GM12878 (cell line): Measurements from ENCODE around the gene TRAPPC2. TPM values are rescaled to one million over a fixed set of nuclear protein-coding genes. Genes with fewer than 3 reads are reported as not detected.

Experiments used
- polyA plus RNA-seq, 11 experiments: library from polyadenylated mRNA; depleted of rRNA in 4 of 11; unstranded in 6 of 11; stranded (reverse) in 5 of 11; fragments of >200 nt; fragmentation: Nextera tagmentation in 4 of 11; fragmentation: Illumina TruSeq in 1 of 11; extraction: Ambion mirVana in 4 of 11; extraction: Trizol in 1 of 11; gene quantifications; 1 replicate in 1 of 11; 2 replicates in 10 of 11; pipeline versions ENCODE4 v1.2.1 to v1.2.3, GENCODE V29; 2011 to 2016; ENCODE audit warnings: inconsistent platforms in 2 of 11, missing spikeins in 2 of 11, low read depth in 1 of 11
- total RNA-seq, 4 experiments: library from RNA; depleted of rRNA in 3 of 4; stranded (reverse); fragments of >200 nt in 3 of 4; fragmentation: Illumina TruSeq in 1 of 4; extraction: Trizol in 1 of 4; gene quantifications; 2 replicates each; pipeline versions ENCODE4 v1.2.1 to v1.2.3, GENCODE V29; 2013 to 2021

Gene TRAPPC2
- total and polyA plus RNA-seq, 10 of the 15 experiments (the other 5 are each of a cell fraction or from before 2014, with no cell fraction given): 12.4 to 28.4 (median 21.3) TPM

Other genes starting within 250 kb of the TRAPPC2 start
- not detected in 2 replicates for gene EGFL6, start 165.0 kb downstream of the TRAPPC2 start, total RNA-seq (2014; rRNA removed)
- gene EGFL6, start 165.0 kb downstream of the TRAPPC2 start, total RNA-seq (2014; rRNA removed; fragmentation: Illumina TruSeq; extraction: Trizol): not detected in 2 replicates
- not detected in 2 replicates for gene EGFL6, start 165.0 kb downstream of the TRAPPC2 start, total RNA-seq (2021)
- gene EGFL6, start 165.0 kb downstream of the TRAPPC2 start, polyA plus RNA-seq (2011; rRNA removed): 0.03 and 0.14 TPM in 2 replicates
- not detected in 2 replicates for gene EGFL6, start 165.0 kb downstream of the TRAPPC2 start, polyA plus RNA-seq (2014; fragmentation: Illumina TruSeq; extraction: Trizol)
- not detected for gene EGFL6, start 165.0 kb downstream of the TRAPPC2 start, polyA plus RNA-seq (2014; fragmentation: Nextera tagmentation; extraction: Ambion mirVana)
- not detected in 2 replicates for gene EGFL6, start 165.0 kb downstream of the TRAPPC2 start, polyA plus RNA-seq (2014; rRNA removed)
- not detected for gene EGFL6, start 165.0 kb downstream of the TRAPPC2 start, polyA plus RNA-seq (2016; fragmentation: Nextera tagmentation; extraction: Ambion mirVana)
- 2.9 and 4.7 TPM in 2 replicates for gene TCEANC, start 81.5 kb downstream of the TRAPPC2 start, total RNA-seq (2014; rRNA removed)
- 3.7 and 3.8 TPM in 2 replicates for gene TCEANC, start 81.5 kb downstream of the TRAPPC2 start, total RNA-seq (2014; rRNA removed; fragmentation: Illumina TruSeq; extraction: Trizol)
- gene TCEANC, start 81.5 kb downstream of the TRAPPC2 start, total RNA-seq (2021): 3.0 and 3.8 TPM in 2 replicates
- 4.9 and 6.5 TPM in 2 replicates for gene TCEANC, start 81.5 kb downstream of the TRAPPC2 start, polyA plus RNA-seq (2011; rRNA removed)
- 3.4 and 4.4 TPM in 2 replicates for gene TCEANC, start 81.5 kb downstream of the TRAPPC2 start, polyA plus RNA-seq (2014; fragmentation: Illumina TruSeq; extraction: Trizol)
- gene TCEANC, start 81.5 kb downstream of the TRAPPC2 start, polyA plus RNA-seq (2014; fragmentation: Nextera tagmentation; extraction: Ambion mirVana): 1 to 10 TPM; 1.5 to 4.0 TPM
- 1.9 and 2.0 TPM in 2 replicates for gene TCEANC, start 81.5 kb downstream of the TRAPPC2 start, polyA plus RNA-seq (2014; rRNA removed)
- 1 to 10 TPM; 1.1 to 2.7 TPM for gene TCEANC, start 81.5 kb downstream of the TRAPPC2 start, polyA plus RNA-seq (2016; fragmentation: Nextera tagmentation; extraction: Ambion mirVana)
- gene RAB9A, start 45.5 kb downstream of the TRAPPC2 start, total RNA-seq (2014; rRNA removed): 42.1 and 54.1 TPM in 2 replicates
- 50.5 and 53.1 TPM in 2 replicates for gene RAB9A, start 45.5 kb downstream of the TRAPPC2 start, total RNA-seq (2014; rRNA removed; fragmentation: Illumina TruSeq; extraction: Trizol)
- gene RAB9A, start 45.5 kb downstream of the TRAPPC2 start, total RNA-seq (2021): 43.2 and 44.2 TPM in 2 replicates
- gene RAB9A, start 45.5 kb downstream of the TRAPPC2 start, polyA plus RNA-seq (2011; rRNA removed): 142 and 180 TPM in 2 replicates
- gene RAB9A, start 45.5 kb downstream of the TRAPPC2 start, polyA plus RNA-seq (2014; fragmentation: Illumina TruSeq; extraction: Trizol): 47.0 and 68.3 TPM in 2 replicates
- gene RAB9A, start 45.5 kb downstream of the TRAPPC2 start, polyA plus RNA-seq (2014; fragmentation: Nextera tagmentation; extraction: Ambion mirVana): 10 to 100 TPM; 49.2 to 49.3 TPM
- 52.4 and 64.6 TPM in 2 replicates for gene RAB9A, start 45.5 kb downstream of the TRAPPC2 start, polyA plus RNA-seq (2014; rRNA removed)
- 10 to 100 TPM; 64.8 to 76.4 TPM for gene RAB9A, start 45.5 kb downstream of the TRAPPC2 start, polyA plus RNA-seq (2016; fragmentation: Nextera tagmentation; extraction: Ambion mirVana)
- gene OFD1, start 128 bp upstream of the TRAPPC2 start, total RNA-seq (2014; rRNA removed): 22.4 and 27.7 TPM in 2 replicates
- gene OFD1, start 128 bp upstream of the TRAPPC2 start, total RNA-seq (2014; rRNA removed; fragmentation: Illumina TruSeq; extraction: Trizol): 39.5 and 43.7 TPM in 2 replicates
- gene OFD1, start 128 bp upstream of the TRAPPC2 start, total RNA-seq (2021): 30.6 and 34.0 TPM in 2 replicates
- 77.2 and 107 TPM in 2 replicates for gene OFD1, start 128 bp upstream of the TRAPPC2 start, polyA plus RNA-seq (2011; rRNA removed)
- gene OFD1, start 128 bp upstream of the TRAPPC2 start, polyA plus RNA-seq (2014; fragmentation: Illumina TruSeq; extraction: Trizol): 33.3 and 43.7 TPM in 2 replicates
- gene OFD1, start 128 bp upstream of the TRAPPC2 start, polyA plus RNA-seq (2014; fragmentation: Nextera tagmentation; extraction: Ambion mirVana): 10 to 100 TPM; 43.0 to 64.5 TPM
- 23.6 and 23.7 TPM in 2 replicates for gene OFD1, start 128 bp upstream of the TRAPPC2 start, polyA plus RNA-seq (2014; rRNA removed)
- gene OFD1, start 128 bp upstream of the TRAPPC2 start, polyA plus RNA-seq (2016; fragmentation: Nextera tagmentation; extraction: Ambion mirVana): 10 to 100 TPM; 32.6 to 34.2 TPM
- gene GPM6B, start 82.5 kb upstream of the TRAPPC2 start, total RNA-seq (2014; rRNA removed): 0.33 TPM in 1 of 2 replicates, not detected in the other
- 0.04 TPM in 1 of 2 replicates, not detected in the other for gene GPM6B, start 82.5 kb upstream of the TRAPPC2 start, total RNA-seq (2014; rRNA removed; fragmentation: Illumina TruSeq; extraction: Trizol)
- gene GPM6B, start 82.5 kb upstream of the TRAPPC2 start, total RNA-seq (2021): 0.21 TPM in 1 of 2 replicates, not detected in the other
- 0.42 and 0.48 TPM in 2 replicates for gene GPM6B, start 82.5 kb upstream of the TRAPPC2 start, polyA plus RNA-seq (2011; rRNA removed)
- gene GPM6B, start 82.5 kb upstream of the TRAPPC2 start, polyA plus RNA-seq (2014; fragmentation: Illumina TruSeq; extraction: Trizol): 0.01 TPM in 1 of 2 replicates, not detected in the other
- under 1 TPM; 0.26 to 0.53 TPM for gene GPM6B, start 82.5 kb upstream of the TRAPPC2 start, polyA plus RNA-seq (2014; fragmentation: Nextera tagmentation; extraction: Ambion mirVana)
- 0.05 TPM in 1 of 2 replicates, not detected in the other for gene GPM6B, start 82.5 kb upstream of the TRAPPC2 start, polyA plus RNA-seq (2014; rRNA removed)
- gene GPM6B, start 82.5 kb upstream of the TRAPPC2 start, polyA plus RNA-seq (2016; fragmentation: Nextera tagmentation; extraction: Ambion mirVana): 1 to 10 TPM; 2.6 TPM